GM23338 (cell line): ENCODE data around the gene CAMSAP1. TPM values are rescaled to one million over a fixed set of nuclear protein-coding genes. Genes with fewer than 3 reads are reported as not detected.

Experiments used
- ATAC-seq: fragments of 200-7000 bp; cut with Tn5 transposase; 3 replicates; pipeline ENCODE4 v1.9.1; 2020
- DNase-seq: peaks from one replicate; pipeline ENCODE4 v3.0.0-alpha.2; 2015; ENCODE audit warnings: low spot score
- H2AFZ ChIP-seq: fragments of 200-600 bp; sonication (generic); 2 replicates; pipeline ENCODE4 v1.8.0; 2016; ENCODE audit warnings: antibody characterized with exemption, mild to moderate bottlenecking, moderate library complexity
- H3F3A ChIP-seq: fragments of 200-600 bp; sonication (generic); replicated peaks from 2 replicates; pipeline ENCODE4 v1.8.0; 2017; ENCODE audit warnings: antibody characterized with exemption, mixed run types, low read depth
- H3K27ac ChIP-seq: fragments of 200-600 bp; sonication (generic); 2 replicates; pipeline ENCODE4 v1.6.1; 2016; ENCODE audit warnings: low read depth
- H3K27me3 ChIP-seq: fragments of 200-600 bp; sonication (generic); 2 replicates; pipeline ENCODE4 v1.8.0; 2016; ENCODE audit warnings: mild to moderate bottlenecking, mixed run types, moderate library complexity; ENCODE audit not compliant: insufficient read depth
- H3K36me3 ChIP-seq: fragments of 200-600 bp; sonication (generic); 2 replicates; pipeline ENCODE4 v1.8.0; 2016; ENCODE audit warnings: mild to moderate bottlenecking; ENCODE audit not compliant: insufficient read depth
- H3K4me1 ChIP-seq: fragments of 200-600 bp; sonication (generic); 2 replicates; pipeline ENCODE4 v1.8.0; 2016; ENCODE audit warnings: mild to moderate bottlenecking, moderate library complexity; ENCODE audit not compliant: insufficient read depth
- H3K4me2 ChIP-seq: fragments of 200-600 bp; sonication (generic); 2 replicates; pipeline ENCODE4 v1.7.1; 2017; ENCODE audit warnings: mixed run types
- H3K4me3 ChIP-seq: fragments of 200-600 bp; sonication (generic); 2 replicates; pipeline ENCODE4 v1.6.1; 2016; ENCODE audit warnings: mixed run types
- H3K79me2 ChIP-seq: fragments of 200-600 bp; sonication (generic); replicated peaks from 2 replicates; pipeline ENCODE4 v1.8.0; 2017; ENCODE audit warnings: mild to moderate bottlenecking; ENCODE audit not compliant: insufficient read depth
- H3K9me2 ChIP-seq: fragments of 200-600 bp; sonication (generic); 2 replicates; pipeline ENCODE4 v1.8.0; 2017; ENCODE audit not compliant: insufficient read depth
- H4K20me1 ChIP-seq: fragments of 200-600 bp; sonication (generic); replicated peaks from 2 replicates; pipeline ENCODE4 v1.8.0; 2017; ENCODE audit warnings: mild to moderate bottlenecking; ENCODE audit not compliant: insufficient read depth
- H3K27ac Mint-ChIP-seq: 2 replicates; pipeline ENCODE4 v1.8.0; 2020; ENCODE audit warnings: inconsistent platforms, mild to moderate bottlenecking, moderate library complexity, mixed read lengths
- H3K27me3 Mint-ChIP-seq: 3 replicates; pipeline ENCODE4 v1.8.0; 2022; ENCODE audit warnings: low read depth, mild to moderate bottlenecking, moderate library complexity, mixed read lengths, inconsistent platforms; ENCODE audit not compliant: insufficient read depth, poor library complexity
- H3K36me3 Mint-ChIP-seq: 3 replicates; pipeline ENCODE4 v1.8.0; 2021; ENCODE audit warnings: low read depth, mild to moderate bottlenecking, inconsistent platforms, moderate library complexity, mixed read lengths
- H3K4me1 Mint-ChIP-seq: 3 replicates; pipeline ENCODE4 v1.8.0; 2020; ENCODE audit warnings: mild to moderate bottlenecking, inconsistent platforms, mixed read lengths
- H3K4me3 Mint-ChIP-seq: 3 replicates; pipeline ENCODE4 v1.8.0; 2021; ENCODE audit warnings: moderate library complexity, mild to moderate bottlenecking, inconsistent platforms, mixed read lengths
- H3K9me3 Mint-ChIP-seq: 3 replicates; pipeline ENCODE4 v1.8.0; 2020; ENCODE audit warnings: moderate library complexity, mild to moderate bottlenecking, inconsistent platforms, mixed read lengths
- CREB1 ChIP-seq: fragments of 250-450 bp; sonication (Bioruptor Pico); IDR thresholded peaks from 2 replicates; pipeline ENCODE4 v1.5.0; 2020; ENCODE audit warnings: low read depth, mild to moderate bottlenecking, moderate library complexity
- EZH2 ChIP-seq: fragments of 200-600 bp; sonication (generic); IDR thresholded peaks from one replicate; pipeline ENCODE4 v1.8.0; 2017; ENCODE audit warnings: antibody characterized with exemption, mild to moderate bottlenecking, low read depth; ENCODE audit not compliant: unreplicated experiment
- EZH2phosphoT487 ChIP-seq: fragments of 200-600 bp; sonication (generic); IDR thresholded peaks from one replicate; pipeline ENCODE4 v1.8.1; 2018; ENCODE audit warnings: antibody characterized with exemption; ENCODE audit not compliant: unreplicated experiment
- JUNB ChIP-seq: IDR thresholded peaks from one replicate; pipeline ENCODE4 v1.6.1; 2016; ENCODE audit warnings: antibody characterized with exemption; ENCODE audit not compliant: unreplicated experiment
- NANOG ChIP-seq: IDR thresholded peaks from 2 replicates; pipeline ENCODE4 v1.6.1; 2016; ENCODE audit warnings: antibody characterized with exemption, borderline replicate concordance
- POLR2AphosphoS5 ChIP-seq: IDR thresholded peaks from 2 replicates; pipeline ENCODE4 v1.6.1; 2016; ENCODE audit warnings: antibody characterized with exemption, low read depth
- STAT1 ChIP-seq: IDR thresholded peaks from one replicate; pipeline ENCODE4 v1.6.1; 2016; ENCODE audit warnings: antibody characterized with exemption; ENCODE audit not compliant: unreplicated experiment
- ZNF114 ChIP-seq: fragments of 250-450 bp; sonication (Bioruptor Pico); IDR thresholded peaks from 2 replicates; pipeline ENCODE4 v1.5.0; 2020; ENCODE audit warnings: mild to moderate bottlenecking, moderate library complexity
- ZNF331 ChIP-seq: fragments of 250-450 bp; sonication (Bioruptor Pico); IDR thresholded peaks from 2 replicates; pipeline ENCODE4 v1.5.0; 2020; ENCODE audit warnings: low read depth, mild to moderate bottlenecking, moderate library complexity
- polyA plus RNA-seq: library from polyadenylated mRNA; unstranded; fragments of >200 nt; fragmentation: Nextera tagmentation; extraction: Ambion mirVana; gene quantifications from 2 replicates; pipeline ENCODE4 v1.2.1, GENCODE V29; 2016
- total RNA-seq: library from RNA; depleted of rRNA; stranded (reverse); fragments of >200 nt; shearing (Covaris generic); gene quantifications from 2 replicates; pipeline ENCODE4 v1.2.3, GENCODE V29; 2014
- TF ChIP-seq, protein P1 (sequence below): IDR thresholded peaks from one replicate; pipeline ENCODE4 v1.6.1; 2018; ENCODE audit warnings: antibody characterized with exemption; ENCODE audit not compliant: unreplicated experiment
- TF ChIP-seq, protein P2 (sequence below): IDR thresholded peaks from 2 replicates; pipeline ENCODE4 v1.6.1; 2016; ENCODE audit warnings: antibody characterized with exemption
- TF ChIP-seq, protein P3 (sequence below): fragments of 250-450 bp; sonication (Bioruptor Pico); IDR thresholded peaks from 2 replicates; pipeline ENCODE4 v1.5.0; 2020; ENCODE audit warnings: mild to moderate bottlenecking, moderate library complexity
- TF ChIP-seq, protein P4 (sequence below), 2 experiments: fragments of 200-600 bp in 1 of 2; sonication (generic) in 1 of 2; conservative IDR thresholded peaks; 2 replicates each; pipeline versions ENCODE4 v1.5.1 to v1.6.1; 2016 to 2017; ENCODE audit warnings: antibody characterized with exemption in 2 of 2, low read depth in 2 of 2, mild to moderate bottlenecking in 2 of 2, moderate library complexity in 1 of 2

Gene CAMSAP1
- total and polyA plus RNA-seq, 2 experiments from 2014 or later, result 6.9 to 75.4 TPM

DNA sequence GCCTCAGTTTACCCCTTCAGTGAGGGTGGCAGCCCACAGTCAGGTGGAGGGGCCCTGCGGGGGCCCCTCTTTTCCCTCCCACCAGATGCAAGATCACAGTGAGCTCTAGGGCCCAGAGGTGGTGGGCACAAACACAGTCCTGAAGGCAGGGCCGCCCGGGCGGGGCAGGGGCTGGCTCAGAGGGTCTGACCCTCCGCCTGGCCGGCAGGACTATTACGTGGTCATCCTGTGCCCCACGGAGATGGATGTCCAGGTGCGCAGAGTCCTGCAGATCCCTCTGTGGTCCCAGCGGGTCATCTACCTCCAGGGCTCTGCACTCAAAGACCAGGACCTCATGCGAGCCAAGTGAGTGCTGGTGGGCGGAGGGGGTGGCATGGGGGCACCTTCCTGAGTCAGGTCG is 141.9 kb downstream of the CAMSAP1 start:
- no peak for DNase-seq
- Mint-ChIP-seq H3K4me3 (no peak overlapping the region), H3K27ac (no peak overlapping the region), H3K36me3 (peaks cover 5% of the 10 kb centered on the region; the same call in 1 of the 3 replicates), H3K27me3 (peaks cover 15% of the 10 kb centered on the region), H3K9me3 (peaks cover 16% of the 10 kb centered on the region), H3K4me1 (no peaks in the 10 kb centered on the region; the same call in 2 of the 3 replicates)
- H3K4me2 ChIP-seq, result no peak overlapping the region
- no peak for ATAC-seq
- H3K4me3 ChIP-seq, result no peak overlapping the region
- no peaks in the 10 kb centered on the region for H3K79me2 ChIP-seq
- no peak overlapping the region for H2AFZ ChIP-seq
- H3K9me2 ChIP-seq, result no peaks in the 10 kb centered on the region
- H3K36me3 ChIP-seq, result no peaks in the 10 kb centered on the region
- no peaks in the 10 kb centered on the region for H4K20me1 ChIP-seq
- no peaks in the 10 kb centered on the region for H3K4me1 ChIP-seq
- no peaks in the 10 kb centered on the region for H3K27me3 ChIP-seq
- no peak for TF ChIP-seq EZH2
- TF ChIP-seq CREB1 (CRISPR knock-in tag), result no peak
- TF ChIP-seq EZH2phosphoT487, result no peak
- TF ChIP-seq NANOG, result no peak
- TF ChIP-seq STAT1, result no peak
- TF ChIP-seq, protein P1, sequence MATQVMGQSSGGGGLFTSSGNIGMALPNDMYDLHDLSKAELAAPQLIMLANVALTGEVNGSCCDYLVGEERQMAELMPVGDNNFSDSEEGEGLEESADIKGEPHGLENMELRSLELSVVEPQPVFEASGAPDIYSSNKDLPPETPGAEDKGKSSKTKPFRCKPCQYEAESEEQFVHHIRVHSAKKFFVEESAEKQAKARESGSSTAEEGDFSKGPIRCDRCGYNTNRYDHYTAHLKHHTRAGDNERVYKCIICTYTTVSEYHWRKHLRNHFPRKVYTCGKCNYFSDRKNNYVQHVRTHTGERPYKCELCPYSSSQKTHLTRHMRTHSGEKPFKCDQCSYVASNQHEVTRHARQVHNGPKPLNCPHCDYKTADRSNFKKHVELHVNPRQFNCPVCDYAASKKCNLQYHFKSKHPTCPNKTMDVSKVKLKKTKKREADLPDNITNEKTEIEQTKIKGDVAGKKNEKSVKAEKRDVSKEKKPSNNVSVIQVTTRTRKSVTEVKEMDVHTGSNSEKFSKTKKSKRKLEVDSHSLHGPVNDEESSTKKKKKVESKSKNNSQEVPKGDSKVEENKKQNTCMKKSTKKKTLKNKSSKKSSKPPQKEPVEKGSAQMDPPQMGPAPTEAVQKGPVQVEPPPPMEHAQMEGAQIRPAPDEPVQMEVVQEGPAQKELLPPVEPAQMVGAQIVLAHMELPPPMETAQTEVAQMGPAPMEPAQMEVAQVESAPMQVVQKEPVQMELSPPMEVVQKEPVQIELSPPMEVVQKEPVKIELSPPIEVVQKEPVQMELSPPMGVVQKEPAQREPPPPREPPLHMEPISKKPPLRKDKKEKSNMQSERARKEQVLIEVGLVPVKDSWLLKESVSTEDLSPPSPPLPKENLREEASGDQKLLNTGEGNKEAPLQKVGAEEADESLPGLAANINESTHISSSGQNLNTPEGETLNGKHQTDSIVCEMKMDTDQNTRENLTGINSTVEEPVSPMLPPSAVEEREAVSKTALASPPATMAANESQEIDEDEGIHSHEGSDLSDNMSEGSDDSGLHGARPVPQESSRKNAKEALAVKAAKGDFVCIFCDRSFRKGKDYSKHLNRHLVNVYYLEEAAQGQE, result no peak
- TF ChIP-seq, protein P2, sequence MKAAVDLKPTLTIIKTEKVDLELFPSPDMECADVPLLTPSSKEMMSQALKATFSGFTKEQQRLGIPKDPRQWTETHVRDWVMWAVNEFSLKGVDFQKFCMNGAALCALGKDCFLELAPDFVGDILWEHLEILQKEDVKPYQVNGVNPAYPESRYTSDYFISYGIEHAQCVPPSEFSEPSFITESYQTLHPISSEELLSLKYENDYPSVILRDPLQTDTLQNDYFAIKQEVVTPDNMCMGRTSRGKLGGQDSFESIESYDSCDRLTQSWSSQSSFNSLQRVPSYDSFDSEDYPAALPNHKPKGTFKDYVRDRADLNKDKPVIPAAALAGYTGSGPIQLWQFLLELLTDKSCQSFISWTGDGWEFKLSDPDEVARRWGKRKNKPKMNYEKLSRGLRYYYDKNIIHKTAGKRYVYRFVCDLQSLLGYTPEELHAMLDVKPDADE, result no peak
- no peak for TF ChIP-seq ZNF331
- TF ChIP-seq POLR2AphosphoS5, result no peak
- TF ChIP-seq, protein P3, sequence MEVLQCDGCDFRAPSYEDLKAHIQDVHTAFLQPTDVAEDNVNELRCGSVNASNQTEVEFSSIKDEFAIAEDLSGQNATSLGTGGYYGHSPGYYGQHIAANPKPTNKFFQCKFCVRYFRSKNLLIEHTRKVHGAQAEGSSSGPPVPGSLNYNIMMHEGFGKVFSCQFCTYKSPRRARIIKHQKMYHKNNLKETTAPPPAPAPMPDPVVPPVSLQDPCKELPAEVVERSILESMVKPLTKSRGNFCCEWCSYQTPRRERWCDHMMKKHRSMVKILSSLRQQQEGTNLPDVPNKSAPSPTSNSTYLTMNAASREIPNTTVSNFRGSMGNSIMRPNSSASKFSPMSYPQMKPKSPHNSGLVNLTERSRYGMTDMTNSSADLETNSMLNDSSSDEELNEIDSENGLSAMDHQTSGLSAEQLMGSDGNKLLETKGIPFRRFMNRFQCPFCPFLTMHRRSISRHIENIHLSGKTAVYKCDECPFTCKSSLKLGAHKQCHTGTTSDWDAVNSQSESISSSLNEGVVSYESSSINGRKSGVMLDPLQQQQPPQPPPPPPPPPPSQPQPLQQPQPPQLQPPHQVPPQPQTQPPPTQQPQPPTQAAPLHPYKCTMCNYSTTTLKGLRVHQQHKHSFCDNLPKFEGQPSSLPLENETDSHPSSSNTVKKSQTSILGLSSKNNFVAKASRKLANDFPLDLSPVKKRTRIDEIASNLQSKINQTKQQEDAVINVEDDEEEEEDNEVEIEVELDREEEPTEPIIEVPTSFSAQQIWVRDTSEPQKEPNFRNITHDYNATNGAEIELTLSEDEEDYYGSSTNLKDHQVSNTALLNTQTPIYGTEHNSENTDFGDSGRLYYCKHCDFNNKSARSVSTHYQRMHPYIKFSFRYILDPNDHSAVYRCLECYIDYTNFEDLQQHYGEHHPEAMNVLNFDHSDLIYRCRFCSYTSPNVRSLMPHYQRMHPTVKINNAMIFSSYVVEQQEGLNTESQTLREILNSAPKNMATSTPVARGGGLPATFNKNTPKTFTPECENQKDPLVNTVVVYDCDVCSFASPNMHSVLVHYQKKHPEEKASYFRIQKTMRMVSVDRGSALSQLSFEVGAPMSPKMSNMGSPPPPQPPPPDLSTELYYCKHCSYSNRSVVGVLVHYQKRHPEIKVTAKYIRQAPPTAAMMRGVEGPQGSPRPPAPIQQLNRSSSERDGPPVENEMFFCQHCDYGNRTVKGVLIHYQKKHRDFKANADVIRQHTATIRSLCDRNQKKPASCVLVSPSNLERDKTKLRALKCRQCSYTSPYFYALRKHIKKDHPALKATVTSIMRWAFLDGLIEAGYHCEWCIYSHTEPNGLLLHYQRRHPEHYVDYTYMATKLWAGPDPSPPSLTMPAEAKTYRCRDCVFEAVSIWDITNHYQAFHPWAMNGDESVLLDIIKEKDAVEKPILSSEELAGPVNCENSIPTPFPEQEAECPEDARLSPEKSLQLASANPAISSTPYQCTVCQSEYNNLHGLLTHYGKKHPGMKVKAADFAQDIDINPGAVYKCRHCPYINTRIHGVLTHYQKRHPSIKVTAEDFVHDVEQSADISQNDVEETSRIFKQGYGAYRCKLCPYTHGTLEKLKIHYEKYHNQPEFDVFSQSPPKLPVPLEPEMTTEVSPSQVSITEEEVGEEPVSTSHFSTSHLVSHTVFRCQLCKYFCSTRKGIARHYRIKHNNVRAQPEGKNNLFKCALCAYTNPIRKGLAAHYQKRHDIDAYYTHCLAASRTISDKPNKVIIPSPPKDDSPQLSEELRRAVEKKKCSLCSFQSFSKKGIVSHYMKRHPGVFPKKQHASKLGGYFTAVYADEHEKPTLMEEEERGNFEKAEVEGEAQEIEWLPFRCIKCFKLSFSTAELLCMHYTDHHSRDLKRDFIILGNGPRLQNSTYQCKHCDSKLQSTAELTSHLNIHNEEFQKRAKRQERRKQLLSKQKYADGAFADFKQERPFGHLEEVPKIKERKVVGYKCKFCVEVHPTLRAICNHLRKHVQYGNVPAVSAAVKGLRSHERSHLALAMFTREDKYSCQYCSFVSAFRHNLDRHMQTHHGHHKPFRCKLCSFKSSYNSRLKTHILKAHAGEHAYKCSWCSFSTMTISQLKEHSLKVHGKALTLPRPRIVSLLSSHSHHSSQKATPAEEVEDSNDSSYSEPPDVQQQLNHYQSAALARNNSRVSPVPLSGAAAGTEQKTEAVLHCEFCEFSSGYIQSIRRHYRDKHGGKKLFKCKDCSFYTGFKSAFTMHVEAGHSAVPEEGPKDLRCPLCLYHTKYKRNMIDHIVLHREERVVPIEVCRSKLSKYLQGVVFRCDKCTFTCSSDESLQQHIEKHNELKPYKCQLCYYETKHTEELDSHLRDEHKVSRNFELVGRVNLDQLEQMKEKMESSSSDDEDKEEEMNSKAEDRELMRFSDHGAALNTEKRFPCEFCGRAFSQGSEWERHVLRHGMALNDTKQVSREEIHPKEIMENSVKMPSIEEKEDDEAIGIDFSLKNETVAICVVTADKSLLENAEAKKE (CRISPR knock-in tag), result no peak
- no peak for TF ChIP-seq JUNB
- no peak for TF ChIP-seq ZNF114 (CRISPR knock-in tag)
- TF ChIP-seq, protein P4, sequence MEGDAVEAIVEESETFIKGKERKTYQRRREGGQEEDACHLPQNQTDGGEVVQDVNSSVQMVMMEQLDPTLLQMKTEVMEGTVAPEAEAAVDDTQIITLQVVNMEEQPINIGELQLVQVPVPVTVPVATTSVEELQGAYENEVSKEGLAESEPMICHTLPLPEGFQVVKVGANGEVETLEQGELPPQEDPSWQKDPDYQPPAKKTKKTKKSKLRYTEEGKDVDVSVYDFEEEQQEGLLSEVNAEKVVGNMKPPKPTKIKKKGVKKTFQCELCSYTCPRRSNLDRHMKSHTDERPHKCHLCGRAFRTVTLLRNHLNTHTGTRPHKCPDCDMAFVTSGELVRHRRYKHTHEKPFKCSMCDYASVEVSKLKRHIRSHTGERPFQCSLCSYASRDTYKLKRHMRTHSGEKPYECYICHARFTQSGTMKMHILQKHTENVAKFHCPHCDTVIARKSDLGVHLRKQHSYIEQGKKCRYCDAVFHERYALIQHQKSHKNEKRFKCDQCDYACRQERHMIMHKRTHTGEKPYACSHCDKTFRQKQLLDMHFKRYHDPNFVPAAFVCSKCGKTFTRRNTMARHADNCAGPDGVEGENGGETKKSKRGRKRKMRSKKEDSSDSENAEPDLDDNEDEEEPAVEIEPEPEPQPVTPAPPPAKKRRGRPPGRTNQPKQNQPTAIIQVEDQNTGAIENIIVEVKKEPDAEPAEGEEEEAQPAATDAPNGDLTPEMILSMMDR (conservative IDR thresholded peaks at IDR 0.05; ENCODE audit: low read depth in 2 of 2), result no peak
- no peak overlapping the region for H3K27ac ChIP-seq
- no peaks in the 10 kb centered on the region for H3F3A ChIP-seq
